ENCODE results near the gene SCCPDH. TPM values are rescaled to one million over a fixed set of nuclear protein-coding genes. Genes with fewer than 3 reads are reported as not detected.

The SCCPDH gene
- total RNA-seq, 1 donor from 2014 or later: 37.8 TPM

GRCh38 chr1:246780264-246780663, 56.1 kb downstream of the SCCPDH start:
- H3K27me3 ChIP-seq (ENCODE audit: control insufficient read depth, insufficient read depth, low read length): no peaks in the 10 kb centered on the region
- TF ChIP-seq, protein P1, sequence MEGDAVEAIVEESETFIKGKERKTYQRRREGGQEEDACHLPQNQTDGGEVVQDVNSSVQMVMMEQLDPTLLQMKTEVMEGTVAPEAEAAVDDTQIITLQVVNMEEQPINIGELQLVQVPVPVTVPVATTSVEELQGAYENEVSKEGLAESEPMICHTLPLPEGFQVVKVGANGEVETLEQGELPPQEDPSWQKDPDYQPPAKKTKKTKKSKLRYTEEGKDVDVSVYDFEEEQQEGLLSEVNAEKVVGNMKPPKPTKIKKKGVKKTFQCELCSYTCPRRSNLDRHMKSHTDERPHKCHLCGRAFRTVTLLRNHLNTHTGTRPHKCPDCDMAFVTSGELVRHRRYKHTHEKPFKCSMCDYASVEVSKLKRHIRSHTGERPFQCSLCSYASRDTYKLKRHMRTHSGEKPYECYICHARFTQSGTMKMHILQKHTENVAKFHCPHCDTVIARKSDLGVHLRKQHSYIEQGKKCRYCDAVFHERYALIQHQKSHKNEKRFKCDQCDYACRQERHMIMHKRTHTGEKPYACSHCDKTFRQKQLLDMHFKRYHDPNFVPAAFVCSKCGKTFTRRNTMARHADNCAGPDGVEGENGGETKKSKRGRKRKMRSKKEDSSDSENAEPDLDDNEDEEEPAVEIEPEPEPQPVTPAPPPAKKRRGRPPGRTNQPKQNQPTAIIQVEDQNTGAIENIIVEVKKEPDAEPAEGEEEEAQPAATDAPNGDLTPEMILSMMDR (IDR thresholded peaks at IDR 0.05; ENCODE audit: insufficient read depth, low read length, poor library complexity, severe bottlenecking): no peak
- no peak overlapping the region for H3K4me3 ChIP-seq (ENCODE audit: low read depth, low read length)
- no peak for DNase-seq (ENCODE audit: low read depth)
- peaks cover 3% of the 10 kb centered on the region for H3K36me3 ChIP-seq (ENCODE audit: control insufficient read depth, insufficient read depth, low read length)

DNA sequence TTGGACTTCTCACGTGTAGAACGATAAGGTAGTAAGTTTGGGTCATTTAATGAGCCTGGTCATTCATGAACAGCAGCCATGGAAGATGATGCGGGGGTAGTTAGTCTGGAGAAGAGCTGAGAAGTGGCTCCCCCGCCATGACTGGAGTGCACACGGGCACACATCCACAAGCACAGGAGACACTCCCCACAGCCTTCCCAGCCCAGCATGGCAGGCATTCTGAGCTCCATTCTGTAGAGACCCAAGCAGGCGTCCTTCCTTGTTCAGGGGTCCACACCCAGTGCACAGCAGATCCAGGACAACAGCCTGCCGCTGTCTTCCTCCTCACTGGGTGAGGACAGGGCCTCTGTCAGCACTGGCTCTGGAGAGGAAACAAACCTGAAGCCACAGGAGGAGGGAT, 57.0 kb downstream of the SCCPDH start:
- TF ChIP-seq, protein P1 (IDR thresholded peaks at IDR 0.05; ENCODE audit: insufficient read depth, low read length, poor library complexity, severe bottlenecking): no peak
- no peaks in the 10 kb centered on the region for H3K27me3 ChIP-seq (ENCODE audit: control insufficient read depth, insufficient read depth, low read length)
- no peak for DNase-seq (ENCODE audit: low read depth)
- H3K36me3 ChIP-seq (ENCODE audit: control insufficient read depth, insufficient read depth, low read length): peaks cover 3% of the 10 kb centered on the region
- H3K4me3 ChIP-seq (ENCODE audit: low read depth, low read length): no peak overlapping the region

DNA sequence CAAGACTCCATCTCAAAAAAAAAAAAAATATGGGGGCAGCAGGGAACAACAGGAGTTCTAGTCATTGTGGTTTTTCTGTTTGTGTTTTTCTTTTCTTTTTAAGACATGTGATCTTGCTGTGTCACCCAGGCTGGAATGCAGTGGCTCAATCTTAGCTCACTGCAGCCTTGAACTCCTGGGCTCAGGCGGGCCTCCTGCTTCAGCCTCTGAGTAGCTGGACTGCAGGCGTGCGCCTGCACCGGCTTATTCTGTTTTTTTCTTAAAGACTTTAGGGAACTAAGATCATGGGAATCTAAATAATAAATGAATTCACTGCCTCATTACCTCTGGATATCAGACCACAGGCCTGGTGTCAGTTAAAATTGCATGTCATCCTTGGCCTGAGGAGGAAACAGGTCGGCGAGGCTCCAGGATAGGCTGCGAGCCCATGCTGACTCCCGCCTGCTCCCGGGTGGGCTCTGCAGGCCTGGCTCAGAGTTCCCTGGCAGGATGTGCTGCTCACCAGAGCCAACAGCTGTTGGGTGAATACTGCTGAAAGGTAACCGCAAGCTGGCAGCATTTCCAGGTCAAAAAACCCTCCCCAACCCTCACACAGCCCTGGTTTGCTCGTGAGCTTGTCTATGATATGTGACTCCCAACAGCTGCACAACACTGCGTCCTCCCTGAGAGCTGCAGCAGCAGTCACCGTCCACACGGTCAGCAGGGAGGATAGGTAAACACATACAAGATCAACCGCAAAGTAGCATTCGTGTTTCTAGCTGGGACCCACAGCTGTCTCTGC, 58.1 kb downstream of the SCCPDH start:
- H3K27me3 ChIP-seq (ENCODE audit: control insufficient read depth, insufficient read depth, low read length): no peaks in the 10 kb centered on the region
- peak; percentile 56 for DNase-seq (ENCODE audit: low read depth)
- no peak overlapping the region for H3K4me3 ChIP-seq (ENCODE audit: low read depth, low read length)
- TF ChIP-seq, protein P1 (IDR thresholded peaks at IDR 0.05; ENCODE audit: insufficient read depth, low read length, poor library complexity, severe bottlenecking): no peak
- H3K36me3 ChIP-seq (ENCODE audit: control insufficient read depth, insufficient read depth, low read length): peaks cover 1% of the 10 kb centered on the region

DNA sequence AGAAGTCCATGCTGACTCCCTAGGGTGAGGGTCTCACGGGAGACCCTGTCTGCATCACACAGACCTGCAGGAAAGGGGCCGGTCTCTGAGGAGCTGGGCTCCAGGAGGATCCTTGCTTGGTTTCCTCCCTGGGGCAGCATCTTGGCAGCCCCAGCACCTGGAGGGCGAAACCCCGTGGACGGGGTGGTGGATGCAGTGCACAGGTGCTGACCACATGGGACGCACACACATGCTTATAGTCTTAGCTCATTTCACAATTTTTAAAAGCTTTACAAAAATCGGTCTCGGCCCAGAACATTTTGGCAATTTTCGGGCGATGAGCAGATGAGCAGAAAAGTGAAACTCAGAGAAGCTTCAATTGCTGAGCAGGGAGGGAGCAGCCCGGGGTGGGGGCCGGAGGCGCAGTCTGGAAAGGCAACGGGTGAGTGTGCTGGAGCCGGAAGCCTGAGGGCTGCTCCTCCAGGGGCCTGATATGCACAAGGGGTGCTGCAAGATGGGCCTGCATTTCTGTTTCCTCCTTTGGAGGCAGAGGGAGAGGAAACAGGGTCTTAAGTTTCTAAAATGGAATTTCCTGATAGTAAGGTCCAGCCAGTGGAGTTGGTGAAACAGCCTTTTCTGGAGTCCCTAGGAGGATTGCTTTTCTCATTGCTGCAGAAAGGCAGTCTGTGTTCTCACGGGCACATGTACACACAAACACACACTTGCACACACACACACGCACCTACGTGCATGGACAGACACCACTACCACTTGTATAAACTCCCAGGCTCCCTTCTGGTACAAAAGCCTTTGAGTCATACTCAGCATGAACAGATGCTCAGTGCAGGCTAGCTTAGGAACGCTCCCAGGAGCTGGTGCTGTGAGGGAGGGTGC, 60.6 kb downstream of the SCCPDH start:
- H3K4me3 ChIP-seq (ENCODE audit: low read depth, low read length): no peak overlapping the region
- DNase-seq (ENCODE audit: low read depth): no peak
- H3K36me3 ChIP-seq (ENCODE audit: control insufficient read depth, insufficient read depth, low read length): peaks cover 1% of the 10 kb centered on the region
- no peaks in the 10 kb centered on the region for H3K27me3 ChIP-seq (ENCODE audit: control insufficient read depth, insufficient read depth, low read length)
- TF ChIP-seq, protein P1 (IDR thresholded peaks at IDR 0.05; ENCODE audit: insufficient read depth, low read length, poor library complexity, severe bottlenecking): no peak

DNA sequence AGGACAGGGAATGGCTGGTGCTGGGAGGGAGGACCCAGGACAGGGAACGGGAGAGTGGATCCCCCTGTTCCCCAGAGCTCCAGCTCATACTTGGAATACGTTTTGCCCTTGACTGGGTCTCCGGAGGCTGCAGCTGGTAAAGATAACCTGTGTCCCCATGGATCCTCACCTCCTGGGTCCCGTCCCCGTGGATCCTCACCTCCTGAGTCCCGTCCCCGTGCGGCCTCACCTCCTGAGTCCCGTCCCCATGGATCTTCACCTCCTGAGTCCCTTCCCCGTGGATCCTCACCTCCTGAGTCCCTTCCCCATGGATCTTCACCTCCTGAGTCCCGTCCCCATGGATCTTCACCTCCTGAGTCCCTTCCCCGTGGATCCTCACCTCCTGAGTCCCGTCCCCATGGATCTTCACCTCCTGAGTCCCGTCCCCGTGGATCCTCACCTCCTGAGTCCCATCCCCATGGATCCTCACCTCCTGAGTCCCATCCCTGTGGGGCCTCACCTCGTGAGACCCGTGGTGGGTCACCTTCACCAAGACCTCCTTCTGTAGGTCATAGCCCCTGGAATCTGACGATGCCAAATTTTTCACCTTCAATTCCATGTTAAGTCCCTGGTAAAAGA, 61.4 kb downstream of the SCCPDH start:
- H3K27me3 ChIP-seq (ENCODE audit: control insufficient read depth, insufficient read depth, low read length): no peaks in the 10 kb centered on the region
- TF ChIP-seq, protein P1 (IDR thresholded peaks at IDR 0.05; ENCODE audit: insufficient read depth, low read length, poor library complexity, severe bottlenecking): no peak
- no peak for DNase-seq (ENCODE audit: low read depth)
- H3K4me3 ChIP-seq (ENCODE audit: low read depth, low read length): no peak overlapping the region
- H3K36me3 ChIP-seq (ENCODE audit: control insufficient read depth, insufficient read depth, low read length): peaks cover 1% of the 10 kb centered on the region

Data from kidney epithelial cell (primary cell).